SK-N-SH (cell line): Measurements from ENCODE around the gene HSD17B7.

ENCODE experiments used
- EZH2phosphoT487 ChIP-seq: fragments of 200-600 bp; sonication (generic); IDR thresholded peaks from 2 replicates; pipeline ENCODE4 v1.6.1; 2017; ENCODE audit warnings: low read depth, mixed run types, mild to moderate bottlenecking, antibody characterized with exemption, moderate library complexity, borderline replicate concordance
- TF ChIP-seq, protein P1 (sequence below): fragments of 200-600 bp; sonication (generic); IDR thresholded peaks from 2 replicates; pipeline ENCODE4 v1.6.1; 2017; ENCODE audit warnings: antibody characterized with exemption, mild to moderate bottlenecking, moderate library complexity
- TF ChIP-seq, protein P2 (sequence below): fragments of 150-350 bp; IDR thresholded peaks from 2 replicates; pipeline ENCODE4 v1.6.1; 2016; ENCODE audit warnings: mild to moderate bottlenecking, low read depth, low read length

DNA sequence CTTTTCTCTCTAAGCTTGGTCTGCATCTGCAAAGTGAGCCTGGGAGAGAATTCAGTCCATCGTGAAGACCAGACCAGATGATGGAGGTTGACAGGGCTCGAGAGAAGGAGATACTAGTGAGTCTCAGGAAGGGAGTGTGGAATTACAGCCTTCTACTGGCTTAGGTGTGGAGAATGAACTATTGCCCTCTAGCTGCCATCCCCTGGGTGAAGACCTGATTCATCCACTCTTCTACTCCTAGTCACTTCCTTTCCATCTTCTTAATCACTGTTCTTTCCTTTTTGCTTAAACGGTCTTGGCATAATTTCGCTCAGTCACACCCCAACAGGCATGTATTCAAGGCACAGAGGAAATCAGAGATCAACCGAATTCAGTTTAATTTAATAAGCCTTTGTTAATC lies 34.0 kb upstream of the HSD17B7 start:
- TF ChIP-seq, protein P1, sequence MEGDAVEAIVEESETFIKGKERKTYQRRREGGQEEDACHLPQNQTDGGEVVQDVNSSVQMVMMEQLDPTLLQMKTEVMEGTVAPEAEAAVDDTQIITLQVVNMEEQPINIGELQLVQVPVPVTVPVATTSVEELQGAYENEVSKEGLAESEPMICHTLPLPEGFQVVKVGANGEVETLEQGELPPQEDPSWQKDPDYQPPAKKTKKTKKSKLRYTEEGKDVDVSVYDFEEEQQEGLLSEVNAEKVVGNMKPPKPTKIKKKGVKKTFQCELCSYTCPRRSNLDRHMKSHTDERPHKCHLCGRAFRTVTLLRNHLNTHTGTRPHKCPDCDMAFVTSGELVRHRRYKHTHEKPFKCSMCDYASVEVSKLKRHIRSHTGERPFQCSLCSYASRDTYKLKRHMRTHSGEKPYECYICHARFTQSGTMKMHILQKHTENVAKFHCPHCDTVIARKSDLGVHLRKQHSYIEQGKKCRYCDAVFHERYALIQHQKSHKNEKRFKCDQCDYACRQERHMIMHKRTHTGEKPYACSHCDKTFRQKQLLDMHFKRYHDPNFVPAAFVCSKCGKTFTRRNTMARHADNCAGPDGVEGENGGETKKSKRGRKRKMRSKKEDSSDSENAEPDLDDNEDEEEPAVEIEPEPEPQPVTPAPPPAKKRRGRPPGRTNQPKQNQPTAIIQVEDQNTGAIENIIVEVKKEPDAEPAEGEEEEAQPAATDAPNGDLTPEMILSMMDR: no peak
- TF ChIP-seq, protein P2, sequence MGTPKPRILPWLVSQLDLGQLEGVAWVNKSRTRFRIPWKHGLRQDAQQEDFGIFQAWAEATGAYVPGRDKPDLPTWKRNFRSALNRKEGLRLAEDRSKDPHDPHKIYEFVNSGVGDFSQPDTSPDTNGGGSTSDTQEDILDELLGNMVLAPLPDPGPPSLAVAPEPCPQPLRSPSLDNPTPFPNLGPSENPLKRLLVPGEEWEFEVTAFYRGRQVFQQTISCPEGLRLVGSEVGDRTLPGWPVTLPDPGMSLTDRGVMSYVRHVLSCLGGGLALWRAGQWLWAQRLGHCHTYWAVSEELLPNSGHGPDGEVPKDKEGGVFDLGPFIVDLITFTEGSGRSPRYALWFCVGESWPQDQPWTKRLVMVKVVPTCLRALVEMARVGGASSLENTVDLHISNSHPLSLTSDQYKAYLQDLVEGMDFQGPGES: no peak
- no peak for TF ChIP-seq EZH2phosphoT487
